Breast epithelium (tissue), 4 donors: ENCODE results near the gene KRT83. TPM values are rescaled to one million over a fixed set of nuclear protein-coding genes. Genes with fewer than 3 reads are reported as not detected.

Source experiments
- DNase-seq, 2 donors: peaks; one replicate each; pipeline ENCODE4 v3.0.0-alpha.2; 2019; ENCODE audit warnings: low spot score in 2 of 2
- H3K27ac ChIP-seq, 2 donors: fragments of 200-600 bp; sonication (generic) in 1 of 2; one replicate each; pipeline ENCODE4 v1.5.1; 2016 to 2019; ENCODE audit warnings: mild to moderate bottlenecking in 1 of 2
- H3K27me3 ChIP-seq, 2 donors: fragments of 200-600 bp; sonication (generic) in 1 of 2; one replicate each; pipeline versions ENCODE4 v1.5.1 to v1.6.0; 2017 to 2019; ENCODE audit warnings: control low read depth in 1 of 2, mild to moderate bottlenecking in 1 of 2
- H3K36me3 ChIP-seq: fragments of 200-600 bp; one replicate; pipeline ENCODE4 v1.5.1; 2019
- H3K4me1 ChIP-seq, 2 donors: fragments of 200-600 bp; sonication (generic); one replicate each; pipeline ENCODE4 v1.5.1; 2016 to 2019; ENCODE audit warnings: control low read depth in 1 of 2
- H3K4me3 ChIP-seq, 3 donors: fragments of 200-600 bp; sonication (generic); 1 replicate in 2 of 3; 2 replicates in 1 of 3; pipeline ENCODE4 v1.5.1; 2016 to 2019; ENCODE audit warnings: mild to moderate bottlenecking in 3 of 3, moderate library complexity in 2 of 3
- H3K9me3 ChIP-seq, 2 donors: fragments of 200-600 bp; sonication (generic) in 1 of 2; one replicate each; pipeline ENCODE4 v1.5.1; 2016 to 2019; ENCODE audit warnings: control low read depth in 1 of 2
- CTCF ChIP-seq, 3 donors: fragments of 450-650 bp; IDR thresholded peaks; one replicate each; pipeline ENCODE4 v1.5.1; 2016 to 2017; ENCODE audit warnings: antibody characterized with exemption in 3 of 3, mild to moderate bottlenecking in 3 of 3, moderate library complexity in 3 of 3
- POLR2A ChIP-seq: fragments of 450-650 bp; IDR thresholded peaks from one replicate; pipeline ENCODE4 v1.6.1; 2016; ENCODE audit warnings: antibody characterized with exemption, mild to moderate bottlenecking, moderate library complexity
- POLR2AphosphoS5 ChIP-seq, 3 donors: sonication (generic); formaldehyde crosslinking; IDR thresholded peaks; one replicate each; pipeline ENCODE4 v1.6.1; 2017; ENCODE audit warnings: antibody characterized with exemption in 3 of 3
- intact Hi-C: fragments of 100-400 bp; cut with DNase I; formaldehyde crosslinking; loops from one replicate; pipeline ENCODE4 v1.15.1; 2023; ENCODE audit warnings: low total_unique reads
- total RNA-seq, 3 donors: library from RNA; depleted of rRNA; stranded (reverse); fragments of >200 nt; gene quantifications; one replicate each; pipeline ENCODE4 v1.1.0, GENCODE V29; 2016

KRT83 gene
- total RNA-seq, 3 donors from 2014 or later = 0.33 to 0.59 TPM; not detected in 1

- intact Hi-C loops = no loop called here
- DNase-seq = no peak
- no peak overlapping the region for H3K27ac ChIP-seq
Observed at GRCh38 chr12:52344111-52344510, 22.9 kb upstream of the KRT83 start.

GRCh38 chr12:52343550-52343949, 22.4 kb upstream of the KRT83 start:
- intact Hi-C loops = no loop called here
- no peaks in the 10 kb centered on the region for H3K36me3 ChIP-seq
- no peaks in the 10 kb centered on the region for H3K4me1 ChIP-seq
- no peak overlapping the region for H3K27ac ChIP-seq
- TF ChIP-seq POLR2A (no peak), POLR2AphosphoS5 (IDR thresholded peaks at IDR 0.05) (no peak), CTCF (IDR thresholded peaks at IDR 0.05) (no peak)
- no peak for DNase-seq
- no peak overlapping the region for H3K4me3 ChIP-seq
- H3K27me3 ChIP-seq = no peaks in the 10 kb centered on the region
- H3K9me3 ChIP-seq = peaks cover 4 to 14% of the 10 kb centered on the region in 2 donors

More at GRCh38 chr12:52344111-52344510, 22.9 kb upstream of the KRT83 start:
- no peaks in the 10 kb centered on the region for H3K27me3 ChIP-seq
- no peaks in the 10 kb centered on the region for H3K4me1 ChIP-seq
- H3K9me3 ChIP-seq = peaks cover 4 to 14% of the 10 kb centered on the region in 2 donors
- no peak overlapping the region for H3K4me3 ChIP-seq
- no peaks in the 10 kb centered on the region for H3K36me3 ChIP-seq
- no peak for TF ChIP-seq POLR2A

DNA sequence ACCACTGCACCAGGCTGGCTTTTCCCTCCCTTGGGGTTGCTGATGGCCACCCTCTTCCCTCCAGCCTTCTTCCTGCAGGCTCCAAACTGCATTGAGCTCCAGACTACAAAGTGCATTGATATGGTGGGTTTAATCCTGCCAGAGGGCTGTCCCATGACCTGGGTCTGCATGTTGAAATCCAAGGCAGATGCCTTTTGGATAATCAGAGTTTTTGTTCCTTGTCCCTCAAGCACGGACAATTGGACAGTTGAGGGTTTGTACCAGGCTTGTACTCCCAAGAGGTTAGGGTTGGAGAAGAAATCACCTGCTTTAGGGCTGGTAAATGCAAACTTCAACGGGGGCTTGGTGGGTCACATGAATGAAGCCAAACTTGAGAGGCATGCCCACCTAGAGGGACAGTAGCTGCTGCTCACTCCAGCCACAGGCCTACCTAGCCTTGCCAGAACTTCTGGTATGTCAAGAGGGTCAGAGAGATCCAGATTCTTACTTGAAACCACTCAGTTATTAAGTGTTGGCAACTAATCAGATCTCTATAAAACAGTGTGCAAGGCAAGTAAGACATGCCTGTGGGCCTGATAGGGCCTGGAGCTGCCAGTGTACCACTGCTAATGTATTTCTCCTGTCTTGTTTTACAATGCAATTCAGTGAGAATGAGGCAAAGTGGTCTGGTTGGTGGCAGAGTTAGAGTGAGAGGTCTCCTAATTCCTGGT, 21.7 kb upstream of the KRT83 start:
- DNase-seq = no peak
- Histone ChIP-seq H3K4me1 (no peaks in the 10 kb centered on the region), H3K36me3 (no peaks in the 10 kb centered on the region), H3K4me3 (no peak overlapping the region), H3K27me3 (no peaks in the 10 kb centered on the region), H3K9me3 (peaks cover 4 to 14% of the 10 kb centered on the region in 2 donors), H3K27ac (no peak overlapping the region)
- no peak for TF ChIP-seq POLR2A
- no peak for TF ChIP-seq CTCF (IDR thresholded peaks at IDR 0.05)
- TF ChIP-seq POLR2AphosphoS5 (IDR thresholded peaks at IDR 0.05) = no peak
- intact Hi-C loops = no loop called here

GRCh38 chr12:52341066-52341580, 19.9 kb upstream of the KRT83 start:
- Histone ChIP-seq H3K4me1 (no peaks in the 10 kb centered on the region), H3K27me3 (no peaks in the 10 kb centered on the region), H3K4me3 (no peak overlapping the region), H3K27ac (no peak overlapping the region), H3K36me3 (no peaks in the 10 kb centered on the region), H3K9me3 (peaks cover 4 to 17% of the 10 kb centered on the region in 2 donors)
- intact Hi-C loops = no loop called here
- TF ChIP-seq POLR2A (no peak), CTCF (IDR thresholded peaks at IDR 0.05) (no peak), POLR2AphosphoS5 (IDR thresholded peaks at IDR 0.05) (no peak)
- no peak for DNase-seq

DNA sequence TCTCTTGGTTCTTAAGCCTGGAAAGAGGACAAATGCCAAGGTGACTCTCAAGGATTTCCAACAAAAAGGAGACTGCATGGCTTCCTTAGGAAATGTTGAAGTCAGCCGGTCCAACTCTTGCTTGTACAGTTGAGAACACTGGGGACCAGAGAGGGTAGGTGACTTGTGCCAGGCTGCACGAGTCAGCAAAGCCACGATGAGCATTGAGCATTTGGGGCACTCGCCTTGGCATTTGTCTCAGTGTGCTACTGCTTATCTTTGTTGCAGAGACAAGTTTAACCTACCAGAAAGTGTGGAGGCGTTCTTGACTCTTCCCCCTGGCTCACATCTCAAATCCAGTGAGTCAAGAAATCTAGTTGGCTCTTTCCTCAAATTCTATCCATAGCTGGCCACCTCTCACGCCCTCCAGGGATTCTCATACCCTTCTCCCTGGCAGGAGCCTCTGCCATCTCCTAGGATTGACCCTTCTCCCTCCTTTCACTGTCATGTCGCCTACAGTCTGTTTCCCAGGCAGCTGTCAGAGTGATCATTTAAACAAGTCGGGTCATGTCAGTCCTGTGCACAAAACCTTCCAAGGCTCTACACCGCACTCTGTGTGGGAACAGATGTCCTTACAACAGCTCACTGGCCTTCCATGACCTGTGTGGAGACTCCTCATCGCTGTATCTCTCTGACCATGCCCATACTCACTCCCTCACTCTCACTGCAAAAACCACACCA, 17.2 kb upstream of the KRT83 start:
- Histone ChIP-seq H3K27me3 (no peaks in the 10 kb centered on the region), H3K27ac (peak overlapping the region in 1 of 2 donors; percentile 42), H3K36me3 (no peaks in the 10 kb centered on the region), H3K9me3 (peaks cover 10 to 19% of the 10 kb centered on the region in 2 donors), H3K4me1 (no peaks in the 10 kb centered on the region), H3K4me3 (no peak overlapping the region)
- peak in 1 of 2 donors; percentile 88 for DNase-seq
- intact Hi-C loops = no loop called here
- TF ChIP-seq POLR2AphosphoS5 (IDR thresholded peaks at IDR 0.05) (peak in 1 of 3 donors; percentile 31), POLR2A (no peak)

- Histone ChIP-seq H3K27me3 (no peaks in the 10 kb centered on the region), H3K36me3 (no peaks in the 10 kb centered on the region), H3K27ac (no peak overlapping the region), H3K4me1 (no peaks in the 10 kb centered on the region), H3K4me3 (no peak overlapping the region), H3K9me3 (peaks cover 10 to 15% of the 10 kb centered on the region in 2 donors)
- intact Hi-C loops = no loop called here
- DNase-seq = no peak
- TF ChIP-seq POLR2A = no peak
- no peak for TF ChIP-seq CTCF (IDR thresholded peaks at IDR 0.05)
- no peak for TF ChIP-seq POLR2AphosphoS5 (IDR thresholded peaks at IDR 0.05)
Observed at GRCh38 chr12:52337054-52337453, 15.9 kb upstream of the KRT83 start.
